Stimulated activated naive CD8-positive, alpha-beta T cell treated with anti-CD3 and anti-CD28 coated beads, Interleukin-15, Interleukin-2, amounts not matched to agents 100 ng/mL and 50 ng/mL, for 24 hours (primary cell): ENCODE measurements around the gene COL6A3.

Experiments used
- H3K27ac Mint-ChIP-seq: one replicate; pipeline ENCODE4 v1.8.0; 2021; ENCODE audit warnings: mild to moderate bottlenecking, mixed read lengths
- H3K27me3 Mint-ChIP-seq: one replicate; pipeline ENCODE4 v1.8.0; 2021; ENCODE audit warnings: mixed read lengths
- H3K36me3 Mint-ChIP-seq: one replicate; pipeline ENCODE4 v1.8.0; 2021; ENCODE audit warnings: low read depth, mixed read lengths
- H3K4me1 Mint-ChIP-seq: one replicate; pipeline ENCODE4 v1.8.0; 2021; ENCODE audit warnings: low read depth, mixed read lengths
- H3K4me3 Mint-ChIP-seq: one replicate; pipeline ENCODE4 v1.8.0; 2021; ENCODE audit warnings: mild to moderate bottlenecking, mixed read lengths
- H3K9me3 Mint-ChIP-seq: one replicate; pipeline ENCODE4 v1.8.0; 2021; ENCODE audit warnings: mixed read lengths

COL6A3 gene

DNA sequence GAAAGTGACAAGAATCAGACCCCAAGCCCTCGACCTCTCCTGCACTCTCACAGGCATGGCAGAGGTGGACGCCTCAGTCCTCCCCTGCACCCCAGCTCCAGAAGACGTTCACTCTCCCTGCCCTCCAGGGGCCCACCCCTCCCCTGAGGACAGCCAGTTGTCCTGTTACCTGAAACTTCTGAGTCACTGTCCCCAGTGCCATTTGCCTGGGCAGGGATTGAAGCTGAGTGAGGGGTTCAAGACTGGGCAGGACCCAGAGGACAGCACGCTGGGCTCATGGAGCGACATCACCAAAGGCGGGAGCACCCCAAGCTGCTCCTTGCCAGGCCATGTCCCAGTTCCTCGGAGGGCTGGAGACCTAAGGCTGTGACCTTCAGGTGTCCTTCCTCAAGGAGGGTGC, 34.2 kb upstream of the COL6A3 start:
- H3K27ac Mint-ChIP-seq = no peak overlapping the region
- H3K36me3 Mint-ChIP-seq = no peaks in the 10 kb centered on the region
- H3K27me3 Mint-ChIP-seq = no peaks in the 10 kb centered on the region
- no peak overlapping the region for H3K4me3 Mint-ChIP-seq
- no peaks in the 10 kb centered on the region for H3K9me3 Mint-ChIP-seq
- H3K4me1 Mint-ChIP-seq = peaks cover 12% of the 10 kb centered on the region

DNA sequence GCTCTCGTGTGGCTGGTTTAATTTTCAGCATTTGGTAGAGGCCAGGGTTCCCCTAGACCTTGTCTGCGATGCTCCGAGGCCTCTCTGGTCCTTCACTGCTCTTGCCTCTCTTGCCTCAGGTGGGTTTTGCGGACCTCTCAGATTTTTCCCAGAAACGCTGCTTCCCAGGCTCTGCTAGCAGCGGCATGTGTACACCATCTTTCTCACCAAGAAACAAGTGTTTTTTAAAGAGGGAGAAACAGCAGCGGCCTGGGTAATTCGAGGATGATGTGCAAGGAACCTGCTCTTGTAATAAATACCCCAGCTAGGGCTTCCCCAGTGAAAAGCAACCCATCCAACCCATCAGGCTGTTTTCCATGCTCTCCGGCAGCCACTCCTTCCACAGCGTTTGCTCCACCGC, 33.5 kb upstream of the COL6A3 start:
- H3K9me3 Mint-ChIP-seq = no peaks in the 10 kb centered on the region
- no peaks in the 10 kb centered on the region for H3K27me3 Mint-ChIP-seq
- H3K36me3 Mint-ChIP-seq = no peaks in the 10 kb centered on the region
- H3K4me3 Mint-ChIP-seq = no peak overlapping the region
- peaks cover 19% of the 10 kb centered on the region for H3K4me1 Mint-ChIP-seq
- no peak overlapping the region for H3K27ac Mint-ChIP-seq

GRCh38 chr2:237446338-237446665, 32.3 kb upstream of the COL6A3 start:
- H3K27me3 Mint-ChIP-seq = no peaks in the 10 kb centered on the region
- H3K27ac Mint-ChIP-seq = no peak overlapping the region
- H3K36me3 Mint-ChIP-seq = no peaks in the 10 kb centered on the region
- no peak overlapping the region for H3K4me3 Mint-ChIP-seq
- no peaks in the 10 kb centered on the region for H3K9me3 Mint-ChIP-seq
- peaks cover 30% of the 10 kb centered on the region for H3K4me1 Mint-ChIP-seq

DNA sequence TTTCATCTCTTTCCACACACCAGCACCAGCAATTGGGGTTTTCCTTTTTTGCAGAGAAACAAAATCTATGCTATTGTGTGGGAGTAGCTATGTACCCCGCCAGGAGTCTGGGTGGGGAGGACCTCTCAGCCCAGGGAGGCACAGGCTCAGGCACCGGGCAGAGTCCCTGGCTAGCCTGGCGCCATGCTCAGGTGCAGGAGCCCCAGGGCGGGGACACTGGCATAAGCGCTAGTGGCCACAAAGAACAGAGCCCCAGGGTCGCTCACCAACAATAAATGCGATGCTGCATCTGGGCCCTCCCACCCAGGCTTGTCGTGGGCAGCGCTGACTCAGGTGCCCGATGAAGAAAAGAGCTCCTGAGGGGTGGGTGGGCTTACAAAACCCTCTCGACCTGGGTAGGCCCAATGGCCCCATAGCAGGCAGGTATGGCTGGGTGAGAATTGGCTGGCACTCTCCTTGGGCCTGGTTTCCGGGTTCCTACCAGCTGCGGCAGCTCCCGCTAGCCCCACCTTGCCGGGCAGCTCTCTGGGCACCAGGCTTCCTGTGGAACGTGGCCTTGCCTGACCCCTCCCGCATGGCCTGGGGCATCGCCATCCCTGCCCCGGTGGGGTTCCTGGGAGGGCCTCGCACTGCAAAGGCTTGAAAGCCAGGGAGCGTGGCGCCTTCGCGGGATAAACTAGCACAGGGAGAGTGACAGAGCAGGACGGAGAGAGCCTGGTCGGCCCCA, 31.8 kb upstream of the COL6A3 start:
- H3K36me3 Mint-ChIP-seq = no peaks in the 10 kb centered on the region
- no peak overlapping the region for H3K27ac Mint-ChIP-seq
- no peaks in the 10 kb centered on the region for H3K27me3 Mint-ChIP-seq
- peaks cover 36% of the 10 kb centered on the region for H3K4me1 Mint-ChIP-seq
- H3K4me3 Mint-ChIP-seq = no peak overlapping the region
- no peaks in the 10 kb centered on the region for H3K9me3 Mint-ChIP-seq

- H3K36me3 Mint-ChIP-seq = no peaks in the 10 kb centered on the region
- no peaks in the 10 kb centered on the region for H3K9me3 Mint-ChIP-seq
- no peak overlapping the region for H3K4me3 Mint-ChIP-seq
- no peak overlapping the region for H3K27ac Mint-ChIP-seq
- peaks cover 53% of the 10 kb centered on the region for H3K4me1 Mint-ChIP-seq
- H3K27me3 Mint-ChIP-seq = no peaks in the 10 kb centered on the region
Observed at GRCh38 chr2:237444071-237444470, 30.1 kb upstream of the COL6A3 start.

- peaks cover 75% of the 10 kb centered on the region for H3K4me1 Mint-ChIP-seq
- H3K36me3 Mint-ChIP-seq = no peaks in the 10 kb centered on the region
- no peaks in the 10 kb centered on the region for H3K9me3 Mint-ChIP-seq
- peak overlapping the region; percentile 91 for H3K27ac Mint-ChIP-seq
- peak overlapping the region; percentile 68 for H3K4me3 Mint-ChIP-seq
- H3K27me3 Mint-ChIP-seq = no peaks in the 10 kb centered on the region
Observed at GRCh38 chr2:237441605-237442274, 27.8 kb upstream of the COL6A3 start.

- Mint-ChIP-seq H3K4me1 (peaks cover 84% of the 10 kb centered on the region), H3K27me3 (no peaks in the 10 kb centered on the region), H3K36me3 (no peaks in the 10 kb centered on the region), H3K9me3 (no peaks in the 10 kb centered on the region), H3K27ac (peak overlapping the region; percentile 91), H3K4me3 (peak overlapping the region; percentile 68)
Observed at GRCh38 chr2:237440819-237441281, 26.9 kb upstream of the COL6A3 start.

DNA sequence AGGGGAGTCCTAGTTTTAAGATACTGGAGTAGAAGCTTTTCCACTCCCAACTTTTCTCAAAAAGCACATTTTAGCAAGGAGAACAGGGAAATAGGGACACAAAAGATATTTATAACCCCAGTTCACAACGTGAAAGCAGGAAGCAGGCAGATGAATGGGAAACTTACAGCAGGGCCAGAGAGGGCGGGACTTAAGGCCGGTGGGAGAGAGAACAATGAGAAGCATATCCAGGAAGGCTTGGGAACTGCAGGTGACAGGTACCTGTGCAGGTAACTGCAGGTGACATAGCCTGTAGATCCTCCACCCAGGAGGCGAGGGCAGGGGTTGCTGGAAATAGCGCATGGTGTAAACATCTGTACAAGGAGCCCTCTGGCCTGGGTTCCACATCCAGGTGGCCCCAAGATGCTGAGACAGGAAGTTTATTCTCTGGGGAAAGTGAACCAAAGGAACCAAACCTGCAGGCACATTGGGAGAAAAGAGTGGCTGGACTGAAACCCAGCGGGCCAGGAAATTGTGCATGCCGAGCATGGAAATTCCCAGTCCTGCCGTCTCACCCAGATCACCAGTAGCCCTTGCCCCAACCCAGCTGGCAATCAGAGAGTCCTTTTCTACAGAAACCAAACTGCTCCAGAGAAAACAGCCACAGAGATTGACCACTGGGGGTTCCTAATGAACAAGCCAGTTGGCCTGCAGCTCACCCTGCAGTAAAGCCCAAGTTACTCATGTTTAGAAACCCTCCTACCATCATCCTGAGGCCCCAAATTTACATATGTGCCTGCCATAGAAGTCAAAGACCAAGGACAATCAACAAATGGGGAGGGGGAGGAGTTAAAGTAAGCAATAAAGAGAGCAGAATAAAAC, 24.3 kb upstream of the COL6A3 start:
- Mint-ChIP-seq H3K36me3 (no peaks in the 10 kb centered on the region), H3K27me3 (no peaks in the 10 kb centered on the region), H3K4me1 (peaks cover 98% of the 10 kb centered on the region), H3K27ac (peak overlapping the region; percentile 68), H3K9me3 (no peaks in the 10 kb centered on the region), H3K4me3 (peak overlapping the region; percentile 33)

GRCh38 chr2:237437566-237437965, 23.6 kb upstream of the COL6A3 start:
- H3K27me3 Mint-ChIP-seq = no peaks in the 10 kb centered on the region
- peaks cover 99% of the 10 kb centered on the region for H3K4me1 Mint-ChIP-seq
- no peaks in the 10 kb centered on the region for H3K9me3 Mint-ChIP-seq
- H3K36me3 Mint-ChIP-seq = no peaks in the 10 kb centered on the region
- H3K4me3 Mint-ChIP-seq = no peak overlapping the region
- H3K27ac Mint-ChIP-seq = no peak overlapping the region

- Mint-ChIP-seq H3K27me3 (no peaks in the 10 kb centered on the region), H3K4me3 (peak overlapping the region; percentile 38), H3K27ac (peak overlapping the region; percentile 96), H3K9me3 (no peaks in the 10 kb centered on the region), H3K4me1 (peaks cover 99% of the 10 kb centered on the region), H3K36me3 (peaks cover 8% of the 10 kb centered on the region)
Observed at GRCh38 chr2:237435844-237436587, 22.1 kb upstream of the COL6A3 start.

GRCh38 chr2:237434866-237435311, 20.9 kb upstream of the COL6A3 start:
- Mint-ChIP-seq H3K36me3 (peaks cover 17% of the 10 kb centered on the region), H3K27me3 (no peaks in the 10 kb centered on the region), H3K27ac (peak overlapping the region; percentile 96), H3K4me3 (peak overlapping the region; percentile 89), H3K9me3 (no peaks in the 10 kb centered on the region), H3K4me1 (peaks cover 99% of the 10 kb centered on the region)

DNA sequence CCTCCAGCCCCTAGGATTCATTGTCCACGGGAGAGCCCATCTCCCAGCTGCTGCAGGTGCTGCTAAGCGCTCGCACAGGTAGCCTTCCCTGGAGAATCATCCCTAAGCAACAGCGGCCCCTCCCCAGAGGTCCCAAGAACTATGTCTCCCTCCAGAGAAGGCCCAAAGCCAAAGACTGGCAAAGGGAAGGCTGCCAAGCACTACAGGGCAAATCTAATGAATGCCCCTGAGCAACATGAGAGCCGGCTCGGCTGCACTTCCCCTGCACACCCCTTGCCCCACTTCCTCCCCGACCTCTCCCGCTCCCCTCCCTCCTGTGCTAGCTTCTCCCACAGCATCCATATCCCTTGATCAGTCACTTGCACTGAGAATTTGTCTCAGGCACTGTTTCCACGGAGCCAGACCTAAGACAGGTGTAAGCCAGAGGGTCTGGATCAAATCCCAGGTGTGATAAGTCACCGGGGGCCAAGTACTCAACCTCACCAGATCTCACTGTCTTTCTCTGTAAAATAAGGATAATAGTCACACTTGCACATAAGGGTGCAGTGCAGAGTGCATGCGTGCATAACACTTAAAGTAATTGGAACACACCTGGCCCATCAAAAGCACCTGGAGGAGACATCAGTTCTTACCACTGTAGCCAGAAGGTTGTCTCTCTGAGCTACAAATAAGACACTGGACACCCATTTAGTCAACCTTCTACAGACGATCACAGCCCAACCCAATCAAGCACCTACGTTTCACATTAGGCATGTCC, 20.1 kb upstream of the COL6A3 start:
- H3K36me3 Mint-ChIP-seq = peaks cover 17% of the 10 kb centered on the region
- no peaks in the 10 kb centered on the region for H3K27me3 Mint-ChIP-seq
- peak overlapping the region; percentile 89 for H3K4me3 Mint-ChIP-seq
- no peaks in the 10 kb centered on the region for H3K9me3 Mint-ChIP-seq
- H3K27ac Mint-ChIP-seq = peak overlapping the region; percentile 96
- peaks cover 99% of the 10 kb centered on the region for H3K4me1 Mint-ChIP-seq

DNA sequence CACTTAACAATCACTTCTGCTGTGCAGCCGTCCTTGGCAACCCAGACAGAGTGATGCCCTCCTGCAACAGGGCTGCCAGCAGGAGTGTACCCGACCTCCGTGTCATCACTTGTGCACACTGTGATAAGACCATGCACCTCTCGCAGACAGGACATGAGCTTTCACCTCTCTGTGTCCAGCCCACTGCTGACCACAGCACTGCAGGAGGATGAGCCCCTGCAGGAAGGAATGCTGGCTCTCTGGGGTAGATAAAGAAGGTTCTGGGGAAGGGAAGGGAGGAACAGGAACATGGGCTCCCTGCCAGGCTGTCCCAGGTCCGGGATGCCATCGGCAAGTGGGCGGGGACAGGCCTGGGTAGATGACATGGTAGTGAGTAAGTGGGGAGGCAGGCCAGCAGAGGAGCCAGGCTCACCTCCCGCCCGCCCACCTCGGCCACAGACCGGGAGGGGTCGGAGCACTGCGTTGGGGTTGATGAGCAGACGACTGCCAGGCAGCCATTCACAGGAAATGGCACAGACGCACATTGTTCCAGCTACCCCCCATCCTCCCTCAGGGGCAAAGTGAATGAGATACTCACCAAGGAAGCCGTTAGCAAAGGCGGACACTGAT, 18.6 kb upstream of the COL6A3 start:
- Mint-ChIP-seq H3K4me1 (peaks cover 100% of the 10 kb centered on the region), H3K4me3 (peak overlapping the region; percentile 89), H3K36me3 (peaks cover 17% of the 10 kb centered on the region), H3K27me3 (no peaks in the 10 kb centered on the region), H3K9me3 (no peaks in the 10 kb centered on the region), H3K27ac (peak overlapping the region; percentile 96)
